A549 (cell line): Measurements from ENCODE around the gene ABCB11.

Experiments used
- CHD2 ChIP-seq: fragments of 150-350 bp; IDR thresholded peaks from 2 replicates; pipeline ENCODE4 v1.6.1; 2014; ENCODE audit warnings: low read length; ENCODE audit not compliant: partially characterized antibody
- CHD4 ChIP-seq: fragments of 200-600 bp; sonication (generic); IDR thresholded peaks from 2 replicates; pipeline ENCODE4 v1.6.1; 2016; ENCODE audit warnings: antibody characterized with exemption, mild to moderate bottlenecking, borderline replicate concordance
- EP300 ChIP-seq, 2 experiments: fragments of >200 bp; sonication (Bioruptor Twin); formaldehyde crosslinking; IDR thresholded peaks; 2 replicates in 1 of 2; 3 replicates in 1 of 2; pipeline ENCODE4 v1.6.1; 2016 to 2017
- POLR2A ChIP-seq: IDR thresholded peaks from 2 replicates; pipeline ENCODE4 v1.6.1; 2012; ENCODE audit warnings: mild to moderate bottlenecking, low read length
- RAD21 ChIP-seq, 2 experiments: fragments of >200 bp in 1 of 2; sonication (Bioruptor Twin) in 1 of 2; formaldehyde crosslinking in 1 of 2; IDR thresholded peaks in 1 of 2; conservative IDR thresholded peaks in 1 of 2; 2 replicates in 1 of 2; 3 replicates in 1 of 2; pipeline ENCODE4 v1.6.1; 2012 to 2018; ENCODE audit warnings: inconsistent platforms in 1 of 2
- ZFP36 ChIP-seq: fragments of 450-650 bp; IDR thresholded peaks from 2 replicates; pipeline ENCODE4 v1.6.1; 2014; ENCODE audit warnings: borderline replicate concordance; ENCODE audit not compliant: partially characterized antibody
- TF ChIP-seq, protein P1 (sequence below): fragments of >200 bp; sonication (Bioruptor Twin); formaldehyde crosslinking; IDR thresholded peaks from 3 replicates; pipeline ENCODE4 v1.5.1; 2016
- TF ChIP-seq, protein P2 (sequence below): IDR thresholded peaks from 2 replicates; pipeline ENCODE4 v1.6.1; 2012; ENCODE audit warnings: low read depth, borderline replicate concordance
- TF ChIP-seq, protein P3 (sequence below): fragments of 250-450 bp; sonication (Bioruptor Pico); IDR thresholded peaks from 2 replicates; pipeline ENCODE4 v1.5.0; 2021; ENCODE audit warnings: mild to moderate bottlenecking, moderate library complexity, borderline replicate concordance

DNA sequence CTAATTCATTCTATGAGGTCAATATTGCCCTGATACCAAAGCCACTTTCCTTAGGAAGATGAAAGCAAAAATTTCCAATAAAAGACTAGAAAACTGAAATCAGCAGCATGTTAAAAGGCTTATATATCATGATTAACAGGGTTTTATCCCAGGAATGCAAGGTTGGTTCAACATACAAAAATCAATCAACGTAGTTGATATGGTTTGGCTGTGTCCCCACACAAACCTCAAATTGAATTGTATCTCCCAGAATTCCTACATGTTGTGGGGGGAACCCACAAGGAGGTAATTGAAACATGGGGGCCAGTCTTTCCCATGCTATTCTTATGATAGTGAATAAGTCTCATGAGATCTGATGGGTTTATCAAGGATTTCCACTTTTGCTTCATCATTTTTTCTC, 11.7 kb upstream of the ABCB11 start:
- TF ChIP-seq, protein P1, sequence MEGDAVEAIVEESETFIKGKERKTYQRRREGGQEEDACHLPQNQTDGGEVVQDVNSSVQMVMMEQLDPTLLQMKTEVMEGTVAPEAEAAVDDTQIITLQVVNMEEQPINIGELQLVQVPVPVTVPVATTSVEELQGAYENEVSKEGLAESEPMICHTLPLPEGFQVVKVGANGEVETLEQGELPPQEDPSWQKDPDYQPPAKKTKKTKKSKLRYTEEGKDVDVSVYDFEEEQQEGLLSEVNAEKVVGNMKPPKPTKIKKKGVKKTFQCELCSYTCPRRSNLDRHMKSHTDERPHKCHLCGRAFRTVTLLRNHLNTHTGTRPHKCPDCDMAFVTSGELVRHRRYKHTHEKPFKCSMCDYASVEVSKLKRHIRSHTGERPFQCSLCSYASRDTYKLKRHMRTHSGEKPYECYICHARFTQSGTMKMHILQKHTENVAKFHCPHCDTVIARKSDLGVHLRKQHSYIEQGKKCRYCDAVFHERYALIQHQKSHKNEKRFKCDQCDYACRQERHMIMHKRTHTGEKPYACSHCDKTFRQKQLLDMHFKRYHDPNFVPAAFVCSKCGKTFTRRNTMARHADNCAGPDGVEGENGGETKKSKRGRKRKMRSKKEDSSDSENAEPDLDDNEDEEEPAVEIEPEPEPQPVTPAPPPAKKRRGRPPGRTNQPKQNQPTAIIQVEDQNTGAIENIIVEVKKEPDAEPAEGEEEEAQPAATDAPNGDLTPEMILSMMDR: no peak
- TF ChIP-seq RAD21 (conservative IDR thresholded peaks at IDR 0.05 in 1 of 2, IDR thresholded peaks at IDR 0.05 in 1 of 2) (no peak), POLR2A (no peak), ZFP36 (no peak), CHD4 (no peak), CHD2 (no peak), EP300 (IDR thresholded peaks at IDR 0.05) (no peak)
- TF ChIP-seq, protein P2, sequence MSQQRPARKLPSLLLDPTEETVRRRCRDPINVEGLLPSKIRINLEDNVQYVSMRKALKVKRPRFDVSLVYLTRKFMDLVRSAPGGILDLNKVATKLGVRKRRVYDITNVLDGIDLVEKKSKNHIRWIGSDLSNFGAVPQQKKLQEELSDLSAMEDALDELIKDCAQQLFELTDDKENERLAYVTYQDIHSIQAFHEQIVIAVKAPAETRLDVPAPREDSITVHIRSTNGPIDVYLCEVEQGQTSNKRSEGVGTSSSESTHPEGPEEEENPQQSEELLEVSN: no peak
- TF ChIP-seq, protein P3, sequence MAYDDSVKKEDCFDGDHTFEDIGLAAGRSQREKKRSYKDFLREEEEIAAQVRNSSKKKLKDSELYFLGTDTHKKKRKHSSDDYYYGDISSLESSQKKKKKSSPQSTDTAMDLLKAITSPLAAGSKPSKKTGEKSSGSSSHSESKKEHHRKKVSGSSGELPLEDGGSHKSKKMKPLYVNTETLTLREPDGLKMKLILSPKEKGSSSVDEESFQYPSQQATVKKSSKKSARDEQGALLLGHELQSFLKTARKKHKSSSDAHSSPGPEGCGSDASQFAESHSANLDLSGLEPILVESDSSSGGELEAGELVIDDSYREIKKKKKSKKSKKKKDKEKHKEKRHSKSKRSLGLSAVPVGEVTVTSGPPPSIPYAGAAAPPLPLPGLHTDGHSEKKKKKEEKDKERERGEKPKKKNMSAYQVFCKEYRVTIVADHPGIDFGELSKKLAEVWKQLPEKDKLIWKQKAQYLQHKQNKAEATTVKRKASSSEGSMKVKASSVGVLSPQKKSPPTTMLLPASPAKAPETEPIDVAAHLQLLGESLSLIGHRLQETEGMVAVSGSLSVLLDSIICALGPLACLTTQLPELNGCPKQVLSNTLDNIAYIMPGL (CRISPR knock-in tag): no peak
